A549 (cell line): Measurements from ENCODE around the gene DBNDD1. TPM values are rescaled to one million over a fixed set of nuclear protein-coding genes. Genes with fewer than 3 reads are reported as not detected.

ENCODE experiments used
- polyA plus RNA-seq, 4 experiments: library from polyadenylated mRNA; depleted of rRNA in 3 of 4; stranded (reverse); fragments of >200 nt; fragmentation: RNase III in 1 of 4; extraction: RNeasy Plus Mini Kit Qiagen cat#74134 plus additional on column Dnase treatment in 1 of 4; gene quantifications; 2 replicates in 3 of 4; 3 replicates in 1 of 4; pipeline ENCODE4 v1.2.3, GENCODE V29; 2011 to 2017

Gene DBNDD1
- polyA plus RNA-seq, 2 of the 4 experiments (the other 2 are of a cell fraction): 23.0 to 43.8 TPM

Other genes starting within 250 kb of the DBNDD1 start
- gene FANCA, start 202.8 kb downstream of the DBNDD1 start, polyA plus RNA-seq (2011; rRNA removed): 36.8 and 37.5 TPM in 2 replicates
- 38.4 to 42.0 TPM (median 39.3 TPM) in 3 replicates for gene FANCA, start 202.8 kb downstream of the DBNDD1 start, polyA plus RNA-seq (2017; fragmentation: RNase III; extraction: RNeasy Plus Mini Kit Qiagen cat#74134 plus additional on column Dnase treatment)
- gene SPIRE2, start 191.0 kb downstream of the DBNDD1 start, polyA plus RNA-seq (2011; rRNA removed): 6.0 and 7.7 TPM in 2 replicates
- 8.2 to 9.9 TPM (median 9.7 TPM) in 3 replicates for gene SPIRE2, start 191.0 kb downstream of the DBNDD1 start, polyA plus RNA-seq (2017; fragmentation: RNase III; extraction: RNeasy Plus Mini Kit Qiagen cat#74134 plus additional on column Dnase treatment)
- 80.4 and 125 TPM in 2 replicates for gene TCF25, start 145.9 kb downstream of the DBNDD1 start, polyA plus RNA-seq (2011; rRNA removed)
- gene TCF25, start 145.9 kb downstream of the DBNDD1 start, polyA plus RNA-seq (2017; fragmentation: RNase III; extraction: RNeasy Plus Mini Kit Qiagen cat#74134 plus additional on column Dnase treatment): 116 to 125 TPM (median 122 TPM) in 3 replicates
- gene MC1R, start 100.6 kb downstream of the DBNDD1 start, polyA plus RNA-seq (2011; rRNA removed): 7.4 and 8.0 TPM in 2 replicates
- gene MC1R, start 100.6 kb downstream of the DBNDD1 start, polyA plus RNA-seq (2017; fragmentation: RNase III; extraction: RNeasy Plus Mini Kit Qiagen cat#74134 plus additional on column Dnase treatment): 6.1 to 9.2 TPM (median 8.0 TPM) in 3 replicates
- 48.8 and 48.9 TPM in 2 replicates for gene TUBB3, start 96.1 kb downstream of the DBNDD1 start, polyA plus RNA-seq (2011; rRNA removed)
- gene TUBB3, start 96.1 kb downstream of the DBNDD1 start, polyA plus RNA-seq (2017; fragmentation: RNase III; extraction: RNeasy Plus Mini Kit Qiagen cat#74134 plus additional on column Dnase treatment): 152 to 180 TPM (median 163 TPM) in 3 replicates
- 63.6 and 69.4 TPM in 2 replicates for gene DEF8, start 70.7 kb downstream of the DBNDD1 start, polyA plus RNA-seq (2011; rRNA removed)
- gene DEF8, start 70.7 kb downstream of the DBNDD1 start, polyA plus RNA-seq (2017; fragmentation: RNase III; extraction: RNeasy Plus Mini Kit Qiagen cat#74134 plus additional on column Dnase treatment): 83.0 to 88.7 TPM (median 86.5 TPM) in 3 replicates
- gene PRDM7, start 57.9 kb upstream of the DBNDD1 start, polyA plus RNA-seq (2011; rRNA removed): not detected in 2 replicates
- gene PRDM7, start 57.9 kb upstream of the DBNDD1 start, polyA plus RNA-seq (2017; fragmentation: RNase III; extraction: RNeasy Plus Mini Kit Qiagen cat#74134 plus additional on column Dnase treatment): not detected in 3 replicates